ENCODE results near the gene THAP9.
"Not testable (repeated sequence)": the region's sequence is repeated elsewhere in the genome, so short reads cannot be mapped to it uniquely, and the experiment has no call there.

The THAP9 gene

GRCh38 chr4:82898322-82899243 is 2.0 kb upstream of the THAP9 start:
- peak; percentile 62 for DNase-seq

- DNase-seq, result peak; percentile 25
These were observed 1.0 kb upstream of the THAP9 start for GRCh38 chr4:82899374-82900065.

DNA sequence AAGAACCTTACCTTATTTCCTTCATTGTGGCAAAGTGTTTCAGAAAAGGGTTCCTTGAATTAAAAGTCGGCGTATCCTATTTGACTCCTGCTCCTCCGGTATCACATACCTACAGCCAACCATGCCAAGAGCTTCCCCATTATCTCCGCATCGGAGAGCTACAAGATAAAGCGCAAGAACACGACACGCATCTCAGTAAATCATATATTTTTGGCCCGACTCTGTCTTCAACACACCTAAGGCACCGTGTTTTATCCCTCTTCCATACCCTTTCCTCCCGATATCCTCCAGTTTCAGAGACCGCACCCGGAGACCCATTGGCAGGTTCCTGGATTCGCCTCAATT is 497 bp upstream of the THAP9 start:
- peak; percentile 33 for DNase-seq

DNA sequence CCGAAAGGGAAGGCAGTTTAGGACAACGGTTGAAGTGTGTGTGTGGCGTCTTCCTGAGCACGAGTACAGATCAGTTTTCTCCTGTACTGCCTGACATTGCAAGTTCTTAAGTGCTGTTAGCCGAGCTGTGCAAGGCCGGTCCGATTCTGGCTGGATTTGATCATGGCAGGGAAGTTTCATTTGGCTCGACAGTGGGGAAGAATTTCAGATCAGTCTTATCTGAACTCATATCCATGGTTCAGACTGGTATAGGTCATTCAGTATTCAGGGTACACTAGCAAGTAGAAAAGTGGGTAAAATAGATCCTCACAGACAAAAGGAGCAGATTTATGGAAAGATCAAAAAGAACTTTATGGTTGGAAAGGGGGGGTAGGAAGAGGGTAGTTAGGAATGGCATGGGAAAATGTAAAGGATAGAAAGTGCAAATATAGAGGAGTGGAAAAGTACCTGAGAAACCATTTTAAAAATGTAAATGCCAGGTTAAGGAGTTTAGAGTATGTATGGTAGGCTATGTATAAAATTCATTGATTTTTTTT is 716 bp downstream of the THAP9 start:
- DNase-seq, result no peak

DNA sequence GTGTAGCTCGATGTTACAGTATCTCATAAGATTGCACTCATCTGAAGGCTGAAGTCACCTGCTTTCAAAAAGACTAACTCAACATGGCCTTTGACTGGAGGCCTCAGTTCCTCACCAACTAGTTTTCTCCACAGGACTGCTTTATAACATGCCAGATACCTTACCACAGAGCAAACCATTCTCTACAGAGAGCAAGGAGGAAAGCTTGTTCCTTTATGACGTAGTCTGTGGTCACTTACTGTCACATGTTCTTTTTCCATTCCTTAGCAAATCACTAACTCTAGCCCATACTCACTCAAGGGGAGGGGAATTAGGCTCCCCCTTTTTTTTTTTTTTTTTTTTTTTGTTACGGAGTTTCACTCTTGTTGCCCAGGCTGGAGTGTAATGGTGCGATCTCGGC is 3.2 kb downstream of the THAP9 start:
- DNase-seq, result peak; percentile 26

GRCh38 chr4:82905205-82905604 is 4.7 kb downstream of the THAP9 start:
- DNase-seq, result peak; percentile 64

- no peak for DNase-seq
These were observed 5.9 kb downstream of the THAP9 start for GRCh38 chr4:82906469-82906868.

DNA sequence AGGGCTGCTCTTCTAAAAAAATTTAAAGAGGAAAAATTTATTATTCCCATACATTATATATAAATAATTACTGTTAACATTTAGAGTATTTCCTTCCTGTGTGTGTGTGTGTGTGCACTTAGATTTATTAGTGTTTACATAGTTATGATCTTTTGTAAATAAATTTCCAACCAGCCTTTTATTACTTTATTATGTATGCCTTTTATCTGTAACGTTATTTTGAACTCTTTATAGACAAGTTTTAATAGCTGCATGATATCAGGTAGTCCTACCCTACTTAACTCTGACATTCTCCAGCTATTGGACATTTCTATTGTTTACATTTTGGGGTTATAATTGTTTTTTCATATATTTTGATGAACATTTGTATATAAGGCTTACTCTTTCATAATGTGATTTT is 8.8 kb downstream of the THAP9 start:
- DNase-seq, result no peak

GRCh38 chr4:82913305-82913704 is 12.8 kb downstream of the THAP9 start:
- no peak for DNase-seq

DNA sequence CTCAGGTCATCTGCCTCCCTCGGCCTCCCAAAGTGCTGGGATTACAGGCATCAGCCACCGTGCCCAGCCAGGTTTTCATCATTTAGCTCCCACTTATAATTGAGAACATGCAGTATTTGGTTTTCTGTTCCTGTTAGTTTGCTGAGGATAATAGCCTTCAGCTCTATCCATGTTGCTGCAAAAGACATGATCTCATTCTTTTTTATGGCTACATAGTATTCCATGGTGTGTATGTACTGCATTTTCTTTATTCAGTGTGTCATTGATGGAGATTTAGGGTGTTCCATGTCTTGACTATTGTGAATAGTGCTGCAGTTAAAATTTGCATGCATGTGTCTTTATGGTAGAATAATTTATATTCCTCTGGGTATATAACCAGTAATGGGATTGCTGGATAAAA is 13.4 kb downstream of the THAP9 start:
- DNase-seq, result not testable (repeated sequence)

GRCh38 chr4:82918091-82918490 is 17.6 kb downstream of the THAP9 start:
- no peak for DNase-seq

- no peak for DNase-seq
These were observed 18.9 kb downstream of the THAP9 start for GRCh38 chr4:82919386-82919785.

DNA sequence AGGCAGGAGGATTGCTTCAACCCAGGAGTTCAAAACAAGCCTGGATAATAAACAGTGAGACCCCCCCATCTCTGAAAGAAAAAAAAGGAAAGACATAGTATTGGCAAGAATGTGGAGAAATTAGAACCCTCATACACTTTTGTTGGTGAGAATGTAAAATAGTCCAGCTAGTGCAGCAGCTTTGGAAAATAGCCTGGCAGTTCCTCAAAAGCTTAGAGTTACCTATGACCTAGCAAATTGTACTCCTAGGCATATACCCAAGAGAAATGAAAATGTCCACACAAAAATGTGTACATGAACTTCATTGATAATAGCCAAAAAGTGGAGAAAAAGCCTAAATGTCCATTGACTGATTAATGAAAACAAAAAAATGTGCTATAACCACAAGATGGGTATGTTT is 21.3 kb downstream of the THAP9 start:
- no peak for DNase-seq

DNA sequence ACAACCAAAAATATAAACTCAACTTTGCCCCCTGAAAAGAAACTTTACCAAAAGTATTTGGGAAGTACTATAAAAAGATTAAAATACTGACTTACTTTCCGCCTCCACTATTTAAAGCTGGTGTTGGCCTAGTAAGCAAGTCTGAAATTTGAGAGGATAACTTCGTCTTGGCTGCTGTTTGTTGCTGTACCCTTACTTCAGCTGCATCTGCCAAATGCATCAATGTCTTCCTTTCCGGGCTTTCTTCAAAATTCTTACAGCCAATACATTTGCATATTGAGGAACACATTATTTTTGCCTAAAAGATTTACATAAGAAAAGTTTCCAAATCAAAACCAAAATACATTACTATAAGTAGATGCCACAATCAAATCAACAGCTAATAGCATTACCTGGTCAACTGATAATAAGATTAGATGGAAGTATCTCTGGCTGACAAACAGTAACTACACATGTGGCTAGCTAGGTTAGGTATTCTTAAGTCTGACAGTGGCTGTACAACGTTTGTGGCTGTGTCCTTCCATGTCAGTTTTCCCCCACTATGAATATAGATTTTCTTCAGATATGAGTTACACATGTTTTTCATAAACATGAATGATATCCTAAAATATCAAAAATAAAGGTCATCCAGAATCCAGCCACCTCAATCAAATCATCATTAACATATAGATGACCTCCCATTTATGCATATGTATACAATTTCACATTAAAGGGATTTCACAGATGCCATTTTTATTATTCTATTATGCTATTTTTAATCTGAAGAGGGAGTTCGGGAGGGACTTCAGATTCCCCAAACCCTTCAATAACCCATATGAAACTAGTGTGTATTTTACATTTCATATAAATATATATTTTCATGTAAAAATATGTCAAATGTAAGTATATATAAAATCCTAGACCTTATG is 30.6 kb downstream of the THAP9 start:
- no peak for DNase-seq

DNA sequence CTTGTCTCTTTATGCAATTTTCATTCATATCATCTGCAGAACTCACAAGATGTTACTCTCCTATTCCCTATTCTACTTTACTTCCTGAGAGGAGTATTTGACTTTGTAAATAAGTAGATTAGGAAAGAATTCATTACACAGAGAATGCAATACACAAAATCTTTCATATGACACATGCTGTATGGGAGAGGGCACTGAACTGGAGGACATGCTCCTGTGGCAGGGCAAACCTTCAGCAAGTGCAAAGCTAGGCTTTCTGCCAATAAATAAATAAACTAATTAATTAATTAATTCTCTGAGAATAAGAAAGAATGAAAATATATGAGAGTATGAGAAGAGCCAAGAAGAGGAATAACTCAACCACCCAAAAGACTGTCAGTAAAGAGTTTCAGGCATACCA is 33.9 kb downstream of the THAP9 start:
- DNase-seq, result no peak

DNA sequence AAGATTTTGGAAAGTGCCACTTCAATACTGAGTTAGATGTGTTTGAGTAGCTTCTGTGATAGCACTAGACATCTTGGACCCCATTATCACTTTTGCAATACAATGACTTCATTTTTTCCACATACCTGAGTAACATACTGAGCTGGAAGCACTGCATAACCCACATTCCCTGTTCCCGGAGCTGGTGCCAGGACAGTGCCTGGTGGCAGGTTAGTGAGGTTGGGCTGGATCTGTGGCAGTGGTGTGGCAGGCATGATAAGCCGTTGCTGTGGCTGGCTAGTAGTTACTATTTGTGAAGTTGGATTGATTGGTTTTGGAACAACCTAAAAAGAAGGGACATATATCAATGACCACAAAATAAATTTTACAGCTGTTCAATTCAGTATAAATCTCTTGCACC is 38.9 kb downstream of the THAP9 start:
- DNase-seq, result no peak

GRCh38 chr4:82947498-82947897 is 47.0 kb downstream of the THAP9 start:
- no peak for DNase-seq

DNA sequence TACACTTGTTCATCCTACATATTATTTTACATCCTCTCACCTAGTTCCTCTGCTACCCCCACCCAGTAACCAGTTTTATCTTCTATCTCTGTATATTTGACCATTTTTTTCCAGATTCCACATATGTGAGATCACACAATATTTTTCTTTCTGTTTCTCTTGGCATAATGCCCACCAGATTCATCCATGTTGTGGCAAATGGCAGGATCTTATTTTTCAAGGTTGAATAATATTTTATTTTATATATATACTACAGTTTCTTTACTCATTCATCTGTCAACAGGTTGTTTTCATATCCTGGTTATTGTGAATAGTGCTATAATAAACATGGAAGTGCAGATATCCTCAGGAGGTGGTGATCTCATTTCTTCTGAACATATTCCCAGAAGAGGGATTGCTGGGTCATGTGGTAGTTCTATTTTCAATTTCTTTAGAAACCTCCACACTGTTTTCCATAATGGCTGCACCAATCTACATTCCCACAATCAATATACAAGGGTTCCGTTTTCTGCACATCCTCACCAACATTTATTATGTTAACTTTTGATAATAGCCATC is 48.2 kb downstream of the THAP9 start:
- no peak for DNase-seq

- no peak for DNase-seq
These were observed 50.7 kb downstream of the THAP9 start for GRCh38 chr4:82951196-82951595.

DNA sequence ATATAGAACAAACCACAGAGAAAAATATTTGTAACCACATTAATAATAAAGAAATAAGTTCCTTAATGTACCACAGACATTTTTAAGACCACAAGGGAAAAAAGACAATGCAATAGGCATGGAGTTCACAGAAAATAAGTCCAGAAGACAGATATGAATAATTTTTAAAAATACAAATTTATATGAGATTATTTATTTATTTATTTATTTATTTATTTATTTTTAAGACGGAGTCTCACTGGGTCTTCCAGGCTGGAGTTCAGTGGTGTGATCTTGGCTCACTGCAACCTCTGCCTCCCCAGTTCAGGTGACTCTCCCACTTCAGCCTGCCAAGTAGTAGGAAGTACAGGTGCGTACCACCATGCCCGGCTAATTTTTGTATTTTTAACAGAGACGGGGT is 53.7 kb downstream of the THAP9 start:
- no peak for DNase-seq

GRCh38 chr4:82957045-82957444 is 56.5 kb downstream of the THAP9 start:
- DNase-seq, result peak; percentile 36

DNA sequence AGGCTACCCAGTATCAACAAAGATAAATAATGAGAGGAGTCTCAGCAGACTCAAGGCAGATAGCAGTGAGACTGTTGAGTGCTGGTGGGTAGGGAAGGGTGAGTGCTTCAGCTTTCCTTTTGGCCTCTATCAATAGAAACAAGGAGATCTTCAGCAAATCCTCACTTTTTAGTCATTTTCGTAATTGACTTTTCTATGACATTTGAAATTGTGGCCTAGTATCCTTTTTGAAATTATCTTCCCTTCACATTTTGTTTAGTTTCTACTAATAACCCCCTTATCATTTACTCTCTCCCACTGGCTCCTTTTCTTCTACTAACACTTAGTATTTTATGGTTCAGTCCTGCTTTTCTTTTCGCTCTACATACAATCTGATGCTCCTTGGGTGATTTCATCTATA is 65.2 kb downstream of the THAP9 start:
- no peak for DNase-seq

GRCh38 chr4:82968972-82969371 is 68.4 kb downstream of the THAP9 start:
- DNase-seq, result no peak
